Karpas-422 (cell line): ENCODE data around the gene SLC12A6. TPM values are rescaled to one million over a fixed set of nuclear protein-coding genes. Genes with fewer than 3 reads are reported as not detected.

Experiments
- DNase-seq: peaks from one replicate; pipeline ENCODE4 v3.0.0-alpha.2; 2015
- H2AFZ ChIP-seq: fragments of 200-600 bp; sonication (generic); 2 replicates; pipeline ENCODE4 v1.6.1; 2014; ENCODE audit warnings: antibody characterized with exemption, low read length, mixed read lengths
- H3K27ac ChIP-seq: fragments of 200-600 bp; sonication (generic); 2 replicates; pipeline ENCODE4 v1.5.1; 2014; ENCODE audit warnings: mild to moderate bottlenecking, low read length, moderate library complexity
- H3K27me3 ChIP-seq: fragments of 200-600 bp; sonication (generic); 2 replicates; pipeline ENCODE4 v1.6.1; 2014; ENCODE audit warnings: low read length, mixed read lengths
- H3K36me3 ChIP-seq: fragments of 200-600 bp; sonication (generic); 2 replicates; pipeline ENCODE4 v1.6.1; 2014; ENCODE audit warnings: low read length, mixed read lengths; ENCODE audit not compliant: insufficient read depth
- H3K4me1 ChIP-seq: fragments of 200-600 bp; sonication (generic); 2 replicates; pipeline ENCODE4 v1.6.1; 2014; ENCODE audit warnings: mild to moderate bottlenecking, low read length, mixed read lengths
- H3K4me2 ChIP-seq: fragments of 200-600 bp; sonication (generic); 2 replicates; pipeline ENCODE4 v1.6.1; 2014; ENCODE audit warnings: low read length, low read depth, mild to moderate bottlenecking; ENCODE audit not compliant: poor library complexity, severe bottlenecking
- H3K4me3 ChIP-seq: fragments of 200-600 bp; sonication (generic); 2 replicates; pipeline ENCODE4 v1.5.1; 2014; ENCODE audit warnings: mild to moderate bottlenecking, antibody characterized with exemption, low read length, mixed read lengths
- H3K79me2 ChIP-seq: fragments of 200-600 bp; sonication (generic); 2 replicates; pipeline ENCODE4 v1.6.1; 2014; ENCODE audit warnings: mild to moderate bottlenecking, low read length, mixed read lengths
- H3K9ac ChIP-seq: fragments of 200-600 bp; sonication (generic); 2 replicates; pipeline ENCODE4 v1.6.0; 2014; ENCODE audit warnings: low read length
- H3K9me2 ChIP-seq: fragments of 200-600 bp; sonication (generic), shearing (Covaris generic); replicated peaks from 2 replicates; pipeline ENCODE4 v1.6.0; 2014; ENCODE audit warnings: mild to moderate bottlenecking, low read length, moderate library complexity; ENCODE audit not compliant: insufficient read depth
- H3K9me3 ChIP-seq: fragments of 300-700, 200-600 bp; sonication (generic); 2 replicates; pipeline ENCODE4 v1.6.1; 2014; ENCODE audit warnings: low read length, mixed read lengths
- H4K20me1 ChIP-seq: fragments of 200-600 bp; sonication (generic); 2 replicates; pipeline ENCODE4 v1.6.1; 2014; ENCODE audit warnings: mild to moderate bottlenecking, antibody characterized with exemption, low read length, low read depth; ENCODE audit not compliant: insufficient read depth
- total RNA-seq: library from RNA; depleted of rRNA; stranded (reverse); fragments of >200 nt; shearing (Covaris generic); gene quantifications from 2 replicates; pipeline ENCODE4 v1.2.3, GENCODE V29; 2014; ENCODE audit warnings: low replicate concordance

SLC12A6 gene
- total RNA-seq, 1 experiment from 2014 or later = 1.6 TPM

DNA sequence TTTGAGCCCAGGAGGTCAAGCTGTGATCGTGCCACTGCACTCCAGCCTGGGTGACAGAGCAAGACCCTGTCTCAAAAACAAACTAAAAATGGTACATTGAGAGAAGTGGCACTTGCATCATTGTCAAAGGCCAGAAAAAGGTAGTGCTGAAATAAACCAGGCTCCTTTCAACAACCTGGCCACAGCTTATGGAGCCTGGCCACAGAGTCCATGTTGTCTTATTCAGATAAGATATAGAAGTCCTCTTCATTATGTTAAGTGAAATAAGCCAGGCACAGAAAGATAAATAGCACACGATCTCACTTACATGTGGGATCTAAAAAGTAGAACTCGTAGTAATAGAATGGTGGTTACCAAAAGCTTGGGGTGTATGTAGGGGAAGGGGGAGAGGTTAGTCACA is 78.0 kb downstream of the SLC12A6 start:
- H3K27me3 ChIP-seq = no peaks in the 10 kb centered on the region
- no peak overlapping the region for H2AFZ ChIP-seq
- H3K27ac ChIP-seq = no peak overlapping the region
- no peak overlapping the region for H3K9ac ChIP-seq
- DNase-seq = no peak
- H3K4me1 ChIP-seq = peaks cover 3% of the 10 kb centered on the region; the same call in 1 of the 2 replicates
- no peaks in the 10 kb centered on the region for H4K20me1 ChIP-seq
- no peak overlapping the region for H3K4me2 ChIP-seq
- no peaks in the 10 kb centered on the region for H3K9me3 ChIP-seq
- no peaks in the 10 kb centered on the region for H3K79me2 ChIP-seq
- no peaks in the 10 kb centered on the region for H3K36me3 ChIP-seq
- no peaks in the 10 kb centered on the region for H3K9me2 ChIP-seq
- H3K4me3 ChIP-seq = no peak overlapping the region

DNA sequence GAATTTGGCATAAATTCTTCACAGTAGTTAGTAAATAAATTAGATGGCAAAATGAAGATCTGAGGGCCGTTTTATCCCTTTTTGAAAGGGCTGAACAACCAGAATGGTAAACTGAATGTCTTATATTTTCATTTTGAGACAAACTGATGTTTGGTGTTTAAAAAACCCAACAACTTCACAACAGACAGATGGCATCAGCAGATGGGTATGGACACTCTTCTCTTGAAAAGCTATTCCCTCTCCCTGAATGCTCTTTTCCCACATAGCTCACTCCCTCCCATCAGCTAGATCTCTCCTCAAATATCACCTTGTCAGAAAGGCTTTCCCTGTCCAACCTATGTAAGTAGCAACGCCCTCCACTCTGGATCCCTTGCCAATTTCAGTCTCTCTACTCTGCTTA is 79.4 kb downstream of the SLC12A6 start:
- Histone ChIP-seq H3K9me2 (no peaks in the 10 kb centered on the region), H3K4me3 (no peak overlapping the region), H3K27ac (no peak overlapping the region), H3K4me2 (no peak overlapping the region), H3K27me3 (no peaks in the 10 kb centered on the region), H3K9ac (no peak overlapping the region), H3K36me3 (no peaks in the 10 kb centered on the region), H3K9me3 (no peaks in the 10 kb centered on the region), H3K4me1 (peaks cover 3% of the 10 kb centered on the region; the same call in 1 of the 2 replicates), H4K20me1 (no peaks in the 10 kb centered on the region), H2AFZ (no peak overlapping the region), H3K79me2 (no peaks in the 10 kb centered on the region)
- no peak for DNase-seq

DNA sequence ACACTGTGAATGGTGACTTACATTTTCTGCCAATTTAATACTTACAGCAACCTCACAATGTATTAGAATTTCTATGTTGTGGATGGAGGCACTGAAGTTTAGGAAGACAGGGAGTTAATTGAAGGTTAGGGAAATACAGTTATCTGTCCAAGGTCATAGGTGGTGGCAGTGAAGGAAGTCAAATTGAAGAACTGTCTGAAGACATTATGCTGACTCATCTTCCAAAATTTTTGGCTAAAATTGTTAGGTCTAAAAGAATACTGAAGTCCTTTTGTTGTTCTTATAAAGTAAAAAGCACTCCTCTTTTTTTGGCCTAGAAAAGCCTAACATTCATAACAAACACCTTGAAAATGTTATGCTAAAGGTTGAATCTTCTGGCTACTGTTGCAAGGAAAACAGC is 85.0 kb downstream of the SLC12A6 start:
- Histone ChIP-seq H3K36me3 (no peaks in the 10 kb centered on the region), H3K4me1 (no peaks in the 10 kb centered on the region), H4K20me1 (no peaks in the 10 kb centered on the region), H3K79me2 (no peaks in the 10 kb centered on the region), H3K27me3 (no peaks in the 10 kb centered on the region), H3K4me2 (no peak overlapping the region), H3K4me3 (no peak overlapping the region), H3K9me2 (no peaks in the 10 kb centered on the region), H3K27ac (no peak overlapping the region), H3K9ac (no peak overlapping the region), H3K9me3 (no peaks in the 10 kb centered on the region), H2AFZ (no peak overlapping the region)
- DNase-seq = no peak

DNA sequence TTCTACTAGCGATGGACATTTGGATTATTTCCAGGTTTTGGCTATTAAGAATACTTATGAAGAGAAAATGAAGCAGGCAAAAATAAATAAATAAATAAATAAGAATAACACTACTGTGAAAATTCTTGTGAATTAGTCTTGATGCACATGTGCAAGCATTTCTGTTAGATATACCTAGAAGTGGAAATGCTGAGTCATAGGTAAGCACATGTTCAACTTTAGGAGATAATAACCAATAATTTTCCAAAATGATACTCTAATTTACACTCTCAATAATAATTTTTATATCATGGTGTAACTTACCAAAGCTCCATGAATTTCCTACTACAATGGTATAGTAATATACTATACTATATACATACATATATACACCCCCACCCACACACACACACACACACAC is 89.4 kb downstream of the SLC12A6 start:
- H3K4me1 ChIP-seq = no peaks in the 10 kb centered on the region
- H3K9me3 ChIP-seq = no peaks in the 10 kb centered on the region
- H3K9me2 ChIP-seq = no peaks in the 10 kb centered on the region
- no peak overlapping the region for H3K4me2 ChIP-seq
- no peak overlapping the region for H2AFZ ChIP-seq
- no peaks in the 10 kb centered on the region for H3K36me3 ChIP-seq
- H3K27ac ChIP-seq = no peak overlapping the region
- no peak overlapping the region for H3K4me3 ChIP-seq
- no peaks in the 10 kb centered on the region for H3K79me2 ChIP-seq
- no peak overlapping the region for H3K9ac ChIP-seq
- DNase-seq = no peak
- H3K27me3 ChIP-seq = no peaks in the 10 kb centered on the region; the same call in 1 of the 2 replicates
- no peaks in the 10 kb centered on the region for H4K20me1 ChIP-seq

DNA sequence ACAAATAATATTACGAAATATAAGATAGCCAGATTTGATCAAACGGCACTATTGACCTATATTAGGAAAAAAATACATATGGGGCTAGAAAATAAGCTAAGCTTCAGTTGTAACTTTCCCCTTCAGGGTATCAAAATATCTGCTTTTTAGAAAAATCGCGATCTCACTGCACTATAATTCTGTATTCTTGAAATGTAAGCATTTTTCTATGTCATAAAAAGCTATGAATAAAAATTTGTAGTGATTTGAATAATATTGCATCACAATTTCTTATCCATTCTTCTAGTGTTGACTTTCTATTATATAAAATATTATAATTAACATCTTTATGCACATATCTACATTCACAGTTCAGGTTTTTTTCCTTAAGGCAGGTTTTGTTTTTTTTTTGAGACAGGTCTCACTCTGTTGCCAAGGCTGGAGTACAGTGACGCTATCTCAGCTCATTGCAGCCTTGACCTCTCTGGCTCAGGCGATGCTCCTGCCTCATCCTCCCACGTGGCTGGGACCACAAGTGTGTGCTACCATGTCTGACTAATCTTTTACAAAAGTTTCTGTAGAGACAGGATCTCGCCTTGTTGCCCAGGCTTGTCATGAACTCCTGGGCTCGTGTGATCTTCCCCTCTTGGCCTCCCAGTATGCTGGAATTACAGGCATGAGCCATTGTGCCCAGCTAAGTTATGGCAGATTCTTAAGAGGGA is 91.2 kb downstream of the SLC12A6 start:
- Histone ChIP-seq H3K4me2 (no peak overlapping the region), H4K20me1 (no peaks in the 10 kb centered on the region), H3K9me2 (no peaks in the 10 kb centered on the region), H3K4me1 (no peaks in the 10 kb centered on the region), H3K9ac (no peak overlapping the region), H3K27ac (no peak overlapping the region), H3K27me3 (no peaks in the 10 kb centered on the region; the same call in 1 of the 2 replicates), H3K36me3 (no peaks in the 10 kb centered on the region), H3K79me2 (no peaks in the 10 kb centered on the region), H3K4me3 (no peak overlapping the region), H2AFZ (no peak overlapping the region), H3K9me3 (no peaks in the 10 kb centered on the region)
- no peak for DNase-seq

DNA sequence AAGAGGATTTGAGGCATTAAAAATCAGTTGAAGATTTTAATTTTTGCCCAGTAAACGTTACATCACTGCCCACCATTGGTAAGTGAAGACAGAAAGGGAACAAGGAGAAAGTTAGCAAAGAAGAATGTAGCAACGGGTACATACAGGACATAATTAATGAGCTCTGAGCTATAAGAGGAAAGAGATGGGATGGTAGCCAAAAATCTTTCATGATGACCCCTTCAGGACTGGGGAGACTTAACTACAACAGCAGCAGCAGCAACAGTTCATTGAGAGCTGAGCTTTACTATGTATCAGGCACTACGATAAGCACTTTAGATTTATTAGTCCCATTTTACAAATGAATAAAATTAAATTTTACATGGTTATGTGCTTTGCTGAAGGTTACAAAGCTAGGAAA is 94.4 kb downstream of the SLC12A6 start:
- no peak overlapping the region for H2AFZ ChIP-seq
- no peak for DNase-seq
- H3K9me2 ChIP-seq = no peaks in the 10 kb centered on the region
- no peaks in the 10 kb centered on the region for H3K4me1 ChIP-seq
- H3K4me2 ChIP-seq = no peak overlapping the region
- no peaks in the 10 kb centered on the region for H3K79me2 ChIP-seq
- no peaks in the 10 kb centered on the region for H3K9me3 ChIP-seq
- H4K20me1 ChIP-seq = no peaks in the 10 kb centered on the region
- H3K27ac ChIP-seq = no peak overlapping the region
- no peak overlapping the region for H3K9ac ChIP-seq
- H3K27me3 ChIP-seq = no peaks in the 10 kb centered on the region; the same call in 1 of the 2 replicates
- H3K4me3 ChIP-seq = no peak overlapping the region
- H3K36me3 ChIP-seq = no peaks in the 10 kb centered on the region

DNA sequence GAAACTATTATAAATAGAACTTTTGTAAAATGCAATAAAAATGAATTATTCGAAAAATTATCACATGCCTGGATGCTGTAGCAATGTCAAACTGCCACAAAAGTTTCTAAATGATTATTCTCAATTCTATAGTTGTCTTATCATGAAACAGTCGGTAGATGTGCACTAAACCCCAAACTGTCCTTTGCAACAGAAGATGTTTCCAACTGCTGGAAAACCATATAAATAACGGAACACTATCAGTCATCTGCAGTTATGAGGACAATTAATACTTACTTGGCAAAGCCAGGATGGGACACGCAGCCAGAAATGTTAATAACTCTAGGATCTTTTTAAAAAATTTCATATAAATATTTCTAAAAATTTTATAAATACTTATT is 95.3 kb downstream of the SLC12A6 start:
- Histone ChIP-seq H4K20me1 (no peaks in the 10 kb centered on the region), H3K27ac (no peak overlapping the region), H3K4me2 (no peak overlapping the region), H3K4me1 (no peaks in the 10 kb centered on the region), H3K27me3 (no peaks in the 10 kb centered on the region; the same call in 1 of the 2 replicates), H3K9me3 (no peaks in the 10 kb centered on the region), H3K79me2 (no peaks in the 10 kb centered on the region), H2AFZ (no peak overlapping the region), H3K9ac (no peak overlapping the region), H3K36me3 (no peaks in the 10 kb centered on the region), H3K4me3 (no peak overlapping the region), H3K9me2 (no peaks in the 10 kb centered on the region)
- DNase-seq = no peak

DNA sequence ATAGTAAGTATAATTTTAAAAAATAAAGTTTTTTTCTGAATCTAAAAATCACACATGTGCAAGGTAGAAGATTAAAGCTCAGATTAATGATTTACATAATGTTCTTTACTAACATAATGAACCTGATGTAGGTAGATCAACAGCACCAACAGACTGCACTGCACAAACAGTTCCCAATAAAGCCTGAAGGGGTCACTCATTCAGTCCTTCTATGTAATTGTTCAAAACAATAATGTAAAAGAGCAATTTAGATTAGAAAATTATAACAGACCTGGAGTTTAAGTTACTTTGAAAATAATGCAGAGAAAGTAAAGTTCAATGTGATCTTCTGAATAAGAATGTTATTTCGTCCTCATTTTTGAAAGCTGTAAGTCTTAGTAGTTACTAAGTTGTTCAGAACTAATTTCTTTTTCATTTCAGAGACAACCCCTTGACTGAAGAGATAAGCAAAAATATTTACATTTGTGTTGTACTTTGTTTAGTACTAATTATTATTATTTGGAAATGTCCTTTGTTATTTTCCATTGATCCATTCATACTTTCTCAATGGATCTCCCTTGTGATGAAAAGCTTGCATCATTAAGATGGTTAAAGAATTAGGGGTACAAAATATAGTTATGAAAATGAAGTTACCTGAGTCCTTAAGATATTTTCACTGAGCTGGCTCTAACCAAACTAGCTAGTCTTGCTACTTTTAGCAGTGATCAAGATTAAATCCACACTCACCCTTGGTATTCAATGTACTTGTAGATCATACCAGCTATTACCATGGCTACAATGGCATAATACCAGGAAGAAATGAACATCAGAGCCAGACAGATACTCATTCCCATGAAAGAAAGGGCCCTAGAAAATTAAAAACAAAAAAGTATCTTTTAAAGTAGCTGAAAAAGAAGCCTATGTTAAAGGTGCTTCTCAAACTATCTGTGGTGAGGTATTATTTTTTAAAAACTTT is 95.9 kb downstream of the SLC12A6 start:
- Histone ChIP-seq H3K4me1 (no peaks in the 10 kb centered on the region), H3K36me3 (no peaks in the 10 kb centered on the region), H3K79me2 (no peaks in the 10 kb centered on the region), H3K27me3 (no peaks in the 10 kb centered on the region; the same call in 1 of the 2 replicates), H3K4me2 (no peak overlapping the region), H3K9ac (no peak overlapping the region), H3K9me3 (no peaks in the 10 kb centered on the region), H3K4me3 (no peak overlapping the region), H4K20me1 (no peaks in the 10 kb centered on the region), H2AFZ (no peak overlapping the region), H3K27ac (no peak overlapping the region), H3K9me2 (no peaks in the 10 kb centered on the region)
- peak; percentile 76 for DNase-seq
